ENCODE data around the gene ZNF580.

ZNF580 gene

GRCh38 chr19:55640577-55641425, at the start of gene ZNF580:
Gene ZNF580 (plus strand): TSS chr19:55641002. CDS start chr19:55642509, 1,507 bp downstream.
- DNase-seq (ENCODE audit: low read depth): peak; percentile 56

- no peak for DNase-seq (ENCODE audit: low read depth)
These were observed 49.2 kb upstream of the ZNF580 start for GRCh38 chr19:55591555-55591954.

- DNase-seq (ENCODE audit: low read depth): no peak
These were observed 48.3 kb upstream of the ZNF580 start for GRCh38 chr19:55592391-55593090.

GRCh38 chr19:55593096-55593772, 47.6 kb upstream of the ZNF580 start:
- no peak for DNase-seq (ENCODE audit: low read depth)

- DNase-seq (ENCODE audit: low read depth): no peak
These were observed 45.7 kb upstream of the ZNF580 start for GRCh38 chr19:55594996-55595545.

- no peak for DNase-seq (ENCODE audit: low read depth)
These were observed 44.5 kb upstream of the ZNF580 start for GRCh38 chr19:55596304-55596703.

GRCh38 chr19:55597501-55597921, 43.3 kb upstream of the ZNF580 start:
- DNase-seq (ENCODE audit: low read depth): no peak

GRCh38 chr19:55598034-55598433, 42.8 kb upstream of the ZNF580 start:
- no peak for DNase-seq (ENCODE audit: low read depth)

- DNase-seq (ENCODE audit: low read depth): peak; percentile 83
These were observed 41.9 kb upstream of the ZNF580 start for GRCh38 chr19:55598719-55599467.

- DNase-seq (ENCODE audit: low read depth): peak; percentile 93
These were observed 41.3 kb upstream of the ZNF580 start, which contains the start of gene FIZ1 for GRCh38 chr19:55599468-55599841. Gene FIZ1 (minus strand): TSS chr19:55599517. CDS start chr19:55597865, 1,652 bp downstream.

GRCh38 chr19:55599842-55600661, 40.8 kb upstream of the ZNF580 start, which contains the start of gene ZNF524:
Gene ZNF524 (plus strand): TSS chr19:55600288. CDS start chr19:55602113, 1,825 bp downstream.
- peak; percentile 81 for DNase-seq (ENCODE audit: low read depth)

GRCh38 chr19:55600662-55601028, 40.2 kb upstream of the ZNF580 start:
- DNase-seq (ENCODE audit: low read depth): no peak

- DNase-seq (ENCODE audit: low read depth): no peak
These were observed 39.7 kb upstream of the ZNF580 start for GRCh38 chr19:55601084-55601483.

GRCh38 chr19:55602104-55603001, 38.4 kb upstream of the ZNF580 start:
- DNase-seq (ENCODE audit: low read depth): no peak

- no peak for DNase-seq (ENCODE audit: low read depth)
These were observed 37.7 kb upstream of the ZNF580 start for GRCh38 chr19:55603115-55603514.

- no peak for DNase-seq (ENCODE audit: low read depth)
These were observed 37.1 kb upstream of the ZNF580 start for GRCh38 chr19:55603581-55604292.

GRCh38 chr19:55605207-55605636, 35.6 kb upstream of the ZNF580 start:
- DNase-seq (ENCODE audit: low read depth): peak; percentile 97

GRCh38 chr19:55605637-55606470, 34.9 kb upstream of the ZNF580 start, which contains the start of gene ZNF865:
Gene ZNF865 (plus strand): TSS chr19:55605647. CDS start chr19:55613619, 7,972 bp downstream.
- peak; percentile 48 for DNase-seq (ENCODE audit: low read depth)
